PFSK-1 (cell line): ENCODE results near the gene TAS1R2.

ENCODE experiments used
- POLR2AphosphoS5 ChIP-seq: IDR thresholded peaks from 2 replicates; pipeline ENCODE4 v1.6.1; 2012; ENCODE audit warnings: low read depth, mild to moderate bottlenecking, control low read depth, low read length, moderate library complexity
- TAF1 ChIP-seq: IDR thresholded peaks from 2 replicates; pipeline ENCODE4 v1.6.1; 2012; ENCODE audit warnings: low read length, control low read depth, borderline replicate concordance; ENCODE audit not compliant: insufficient read depth
- TF ChIP-seq, protein P1 (sequence below), 2 experiments: IDR thresholded peaks; 2 replicates each; pipeline versions ENCODE4 v1.6.1 to v1.8.0; 2011 to 2012; ENCODE audit warnings: low read depth in 2 of 2, low read length in 2 of 2, control low read depth in 1 of 2, inconsistent platforms in 1 of 2, mild to moderate bottlenecking in 1 of 2, moderate library complexity in 1 of 2; ENCODE audit not compliant: insufficient read depth in 1 of 2

DNA sequence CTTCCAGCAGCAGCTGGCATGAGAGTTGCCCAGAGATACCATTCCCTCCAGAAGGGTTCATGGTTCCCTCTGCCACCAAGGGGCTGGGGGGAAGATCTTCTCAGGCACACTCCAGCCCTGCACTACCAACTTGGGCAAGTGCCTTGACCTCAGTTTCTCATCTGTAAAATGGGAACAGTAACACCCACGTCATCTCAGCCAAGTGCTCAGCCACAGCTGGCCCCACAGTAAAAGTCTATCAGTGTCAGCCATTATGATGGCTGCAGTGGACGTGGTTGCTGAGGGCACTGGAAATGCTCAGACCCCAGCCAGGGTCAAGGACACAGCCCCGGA is 16.3 kb upstream of the TAS1R2 start:
- TF ChIP-seq POLR2AphosphoS5 = no peak
- TF ChIP-seq, protein P1, sequence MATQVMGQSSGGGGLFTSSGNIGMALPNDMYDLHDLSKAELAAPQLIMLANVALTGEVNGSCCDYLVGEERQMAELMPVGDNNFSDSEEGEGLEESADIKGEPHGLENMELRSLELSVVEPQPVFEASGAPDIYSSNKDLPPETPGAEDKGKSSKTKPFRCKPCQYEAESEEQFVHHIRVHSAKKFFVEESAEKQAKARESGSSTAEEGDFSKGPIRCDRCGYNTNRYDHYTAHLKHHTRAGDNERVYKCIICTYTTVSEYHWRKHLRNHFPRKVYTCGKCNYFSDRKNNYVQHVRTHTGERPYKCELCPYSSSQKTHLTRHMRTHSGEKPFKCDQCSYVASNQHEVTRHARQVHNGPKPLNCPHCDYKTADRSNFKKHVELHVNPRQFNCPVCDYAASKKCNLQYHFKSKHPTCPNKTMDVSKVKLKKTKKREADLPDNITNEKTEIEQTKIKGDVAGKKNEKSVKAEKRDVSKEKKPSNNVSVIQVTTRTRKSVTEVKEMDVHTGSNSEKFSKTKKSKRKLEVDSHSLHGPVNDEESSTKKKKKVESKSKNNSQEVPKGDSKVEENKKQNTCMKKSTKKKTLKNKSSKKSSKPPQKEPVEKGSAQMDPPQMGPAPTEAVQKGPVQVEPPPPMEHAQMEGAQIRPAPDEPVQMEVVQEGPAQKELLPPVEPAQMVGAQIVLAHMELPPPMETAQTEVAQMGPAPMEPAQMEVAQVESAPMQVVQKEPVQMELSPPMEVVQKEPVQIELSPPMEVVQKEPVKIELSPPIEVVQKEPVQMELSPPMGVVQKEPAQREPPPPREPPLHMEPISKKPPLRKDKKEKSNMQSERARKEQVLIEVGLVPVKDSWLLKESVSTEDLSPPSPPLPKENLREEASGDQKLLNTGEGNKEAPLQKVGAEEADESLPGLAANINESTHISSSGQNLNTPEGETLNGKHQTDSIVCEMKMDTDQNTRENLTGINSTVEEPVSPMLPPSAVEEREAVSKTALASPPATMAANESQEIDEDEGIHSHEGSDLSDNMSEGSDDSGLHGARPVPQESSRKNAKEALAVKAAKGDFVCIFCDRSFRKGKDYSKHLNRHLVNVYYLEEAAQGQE (IDR thresholded peaks at IDR 0.05; ENCODE audit: insufficient read depth in 1 of 2, low read depth in 2 of 2, low read length in 2 of 2) = no peak
- no peak for TF ChIP-seq TAF1
